ENCODE measurements around the gene CTSK. TPM values are rescaled to one million over a fixed set of nuclear protein-coding genes. Genes with fewer than 3 reads are reported as not detected.
A peak's percentile ranks its signal among the peaks of the same experiment; 100 is the strongest.

CTSK gene
- total RNA-seq (2021; ENCODE audit: unreplicated experiment) (3.5 TPM), Bru-seq, nascent RNA (percentile 55 among the genes with signal in this experiment), BruChase-seq, experiment 1, labeled RNA remaining after a 6-hour chase (percentile 73 among the genes with signal in this experiment), BruChase-seq, experiment 2, labeled RNA remaining after a 2-hour chase (percentile 68 among the genes with signal in this experiment)
- polyA plus RNA-seq (2012): 1.3 and 2.2 TPM in 2 replicates
- long read RNA-seq, partial matches to known transcripts: 1 of 1 reads
- long read RNA-seq, other reads (novel, unspliced or antisense): 0 of 1 reads

DNA sequence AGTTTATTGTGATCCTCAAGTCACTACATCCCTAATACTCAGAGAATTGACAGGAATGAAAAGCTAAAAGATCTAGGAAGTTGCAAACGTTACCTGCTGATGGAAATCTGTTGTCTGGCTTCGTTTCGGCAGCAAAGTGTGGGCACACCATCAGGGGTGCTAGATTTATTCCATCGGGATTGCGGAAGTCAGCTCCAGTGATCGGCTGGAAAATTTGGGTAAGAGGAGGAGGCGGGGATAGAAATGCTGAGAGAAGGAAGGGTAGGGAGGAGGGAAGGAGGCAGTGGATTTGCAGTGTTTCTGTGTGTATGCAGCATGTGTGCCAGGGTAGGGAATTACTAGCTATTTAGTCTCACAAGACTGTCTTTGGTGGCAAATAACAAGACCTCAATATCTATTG lies at the start of gene CTSK:
CTSK (minus strand) TSS at position 140 of the 400 bp plus-strand sequence. CDS start 1,455 bp downstream, outside the sequence.
- H4K20me1 ChIP-seq (ENCODE audit: insufficient read depth): no peaks in the 10 kb centered on the region
- H3K79me2 ChIP-seq (ENCODE audit: insufficient read depth, low read length): no peaks in the 10 kb centered on the region
- no peaks in the 10 kb centered on the region for H3K9me2 ChIP-seq (ENCODE audit: insufficient read depth)
- no peaks in the 10 kb centered on the region for H3K4me1 ChIP-seq (ENCODE audit: control insufficient read depth in 1 of 2, insufficient read depth in 2 of 2, low read length in 2 of 2)
- no peak within 1 kb of the TSS for H3K27ac ChIP-seq (ENCODE audit: low read depth, low read length)
- H3K9me3 ChIP-seq (ENCODE audit: control insufficient read depth in 1 of 2, insufficient read depth in 1 of 2, low read depth in 1 of 2, low read length in 2 of 2): no peaks in the 10 kb centered on the region
- no peak for ATAC-seq
- H3K27me3 ChIP-seq (ENCODE audit: insufficient read depth, low read length): no peaks in the 10 kb centered on the region
- H3K9ac ChIP-seq (ENCODE audit: low read length): no peak within 1 kb of the TSS
- H3K36me3 ChIP-seq (ENCODE audit: control insufficient read depth in 1 of 2, insufficient read depth in 2 of 2, low read length in 2 of 2): peaks cover 10 to 15% of the 10 kb centered on the region in 2 experiments; a peak in 3 of 4 replicates
- no peak within 1 kb of the TSS for H3K4me3 ChIP-seq (replicated peaks in 1 of 2; ENCODE audit: low read depth in 1 of 2, low read length in 2 of 2)
- TF ChIP-seq SP1 (IDR thresholded peaks at IDR 0.05; ENCODE audit: low read depth): no peak
- TF ChIP-seq TCF7L2 (IDR thresholded peaks at IDR 0.05; ENCODE audit: borderline replicate concordance, extremely low read depth, insufficient read depth, insufficient read length): no peak
- TF ChIP-seq SIN3A (IDR thresholded peaks at IDR 0.05; ENCODE audit: low read depth): no peak
- no peak for TF ChIP-seq FOSL1 (IDR thresholded peaks at IDR 0.05; ENCODE audit: low read depth)
- TF ChIP-seq EGR1 (IDR thresholded peaks at IDR 0.05; ENCODE audit: low read depth): no peak
- no peak for TF ChIP-seq RAD21 (IDR thresholded peaks at IDR 0.05; ENCODE audit: low read depth)
- no peak for TF ChIP-seq CBX3 (IDR thresholded peaks at IDR 0.05; ENCODE audit: low read depth)
- TF ChIP-seq EZH2phosphoT487 (IDR thresholded peaks at IDR 0.05; ENCODE audit: borderline replicate concordance): no peak
- no peak for TF ChIP-seq ZFX (IDR thresholded peaks at IDR 0.05)
- no peak for TF ChIP-seq POLR2AphosphoS5 (IDR thresholded peaks at IDR 0.05; ENCODE audit: low read depth, low read length)
- TF ChIP-seq SRF (IDR thresholded peaks at IDR 0.05; ENCODE audit: low read depth): no peak
- TF ChIP-seq, protein P1, sequence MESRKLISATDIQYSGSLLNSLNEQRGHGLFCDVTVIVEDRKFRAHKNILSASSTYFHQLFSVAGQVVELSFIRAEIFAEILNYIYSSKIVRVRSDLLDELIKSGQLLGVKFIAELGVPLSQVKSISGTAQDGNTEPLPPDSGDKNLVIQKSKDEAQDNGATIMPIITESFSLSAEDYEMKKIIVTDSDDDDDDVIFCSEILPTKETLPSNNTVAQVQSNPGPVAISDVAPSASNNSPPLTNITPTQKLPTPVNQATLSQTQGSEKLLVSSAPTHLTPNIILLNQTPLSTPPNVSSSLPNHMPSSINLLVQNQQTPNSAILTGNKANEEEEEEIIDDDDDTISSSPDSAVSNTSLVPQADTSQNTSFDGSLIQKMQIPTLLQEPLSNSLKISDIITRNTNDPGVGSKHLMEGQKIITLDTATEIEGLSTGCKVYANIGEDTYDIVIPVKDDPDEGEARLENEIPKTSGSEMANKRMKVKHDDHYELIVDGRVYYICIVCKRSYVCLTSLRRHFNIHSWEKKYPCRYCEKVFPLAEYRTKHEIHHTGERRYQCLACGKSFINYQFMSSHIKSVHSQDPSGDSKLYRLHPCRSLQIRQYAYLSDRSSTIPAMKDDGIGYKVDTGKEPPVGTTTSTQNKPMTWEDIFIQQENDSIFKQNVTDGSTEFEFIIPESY (IDR thresholded peaks at IDR 0.05; ENCODE audit: extremely low read depth, insufficient replicate concordance, low read length): no peak
- TF ChIP-seq, protein P2, sequence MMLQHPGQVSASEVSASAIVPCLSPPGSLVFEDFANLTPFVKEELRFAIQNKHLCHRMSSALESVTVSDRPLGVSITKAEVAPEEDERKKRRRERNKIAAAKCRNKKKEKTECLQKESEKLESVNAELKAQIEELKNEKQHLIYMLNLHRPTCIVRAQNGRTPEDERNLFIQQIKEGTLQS (IDR thresholded peaks at IDR 0.05): no peak
- TF ChIP-seq, protein P3, sequence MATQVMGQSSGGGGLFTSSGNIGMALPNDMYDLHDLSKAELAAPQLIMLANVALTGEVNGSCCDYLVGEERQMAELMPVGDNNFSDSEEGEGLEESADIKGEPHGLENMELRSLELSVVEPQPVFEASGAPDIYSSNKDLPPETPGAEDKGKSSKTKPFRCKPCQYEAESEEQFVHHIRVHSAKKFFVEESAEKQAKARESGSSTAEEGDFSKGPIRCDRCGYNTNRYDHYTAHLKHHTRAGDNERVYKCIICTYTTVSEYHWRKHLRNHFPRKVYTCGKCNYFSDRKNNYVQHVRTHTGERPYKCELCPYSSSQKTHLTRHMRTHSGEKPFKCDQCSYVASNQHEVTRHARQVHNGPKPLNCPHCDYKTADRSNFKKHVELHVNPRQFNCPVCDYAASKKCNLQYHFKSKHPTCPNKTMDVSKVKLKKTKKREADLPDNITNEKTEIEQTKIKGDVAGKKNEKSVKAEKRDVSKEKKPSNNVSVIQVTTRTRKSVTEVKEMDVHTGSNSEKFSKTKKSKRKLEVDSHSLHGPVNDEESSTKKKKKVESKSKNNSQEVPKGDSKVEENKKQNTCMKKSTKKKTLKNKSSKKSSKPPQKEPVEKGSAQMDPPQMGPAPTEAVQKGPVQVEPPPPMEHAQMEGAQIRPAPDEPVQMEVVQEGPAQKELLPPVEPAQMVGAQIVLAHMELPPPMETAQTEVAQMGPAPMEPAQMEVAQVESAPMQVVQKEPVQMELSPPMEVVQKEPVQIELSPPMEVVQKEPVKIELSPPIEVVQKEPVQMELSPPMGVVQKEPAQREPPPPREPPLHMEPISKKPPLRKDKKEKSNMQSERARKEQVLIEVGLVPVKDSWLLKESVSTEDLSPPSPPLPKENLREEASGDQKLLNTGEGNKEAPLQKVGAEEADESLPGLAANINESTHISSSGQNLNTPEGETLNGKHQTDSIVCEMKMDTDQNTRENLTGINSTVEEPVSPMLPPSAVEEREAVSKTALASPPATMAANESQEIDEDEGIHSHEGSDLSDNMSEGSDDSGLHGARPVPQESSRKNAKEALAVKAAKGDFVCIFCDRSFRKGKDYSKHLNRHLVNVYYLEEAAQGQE (IDR thresholded peaks at IDR 0.05; ENCODE audit: low read depth): no peak
- TF ChIP-seq POLR2A (IDR thresholded peaks at IDR 0.05; ENCODE audit: borderline replicate concordance, extremely low read depth, insufficient read depth, insufficient read length): no peak
- no peak for TF ChIP-seq JUND (IDR thresholded peaks at IDR 0.05)
- no peak for TF ChIP-seq YY1 (IDR thresholded peaks at IDR 0.05; ENCODE audit: extremely low read depth, insufficient replicate concordance, low read depth, low read length)
- no peak for TF ChIP-seq EZH2 (IDR thresholded peaks at IDR 0.05)
- TF ChIP-seq ELF1 (IDR thresholded peaks at IDR 0.05; ENCODE audit: borderline replicate concordance, low read depth): no peak
- intact Hi-C loops (cut with micrococcal nuclease): no loop called here
- BruUV-seq (replicated peaks): no TSS peak
- POLR2A ChIA-PET: no interaction called here
- H3K4me2 ChIP-seq (ENCODE audit: low read length): no peak within 1 kb of the TSS
- no peak within 1 kb of the TSS for H2AFZ ChIP-seq (ENCODE audit: low read depth, low read length, poor library complexity, severe bottlenecking)
- RAD21 ChIA-PET (ENCODE audit: low non-redundant PET in 1 of 2, low total read pairs in 2 of 2, uncharacterized antibody in 2 of 2, unreplicated experiment in 2 of 2): no interaction called here
- DNase-seq (ENCODE audit: low read depth, low spot score): no peak
- CTCF ChIA-PET: no interaction called here
